B cell (primary cell): ENCODE data around the gene TRDN. TPM values are rescaled to one million over a fixed set of nuclear protein-coding genes. Genes with fewer than 3 reads are reported as not detected.

Source experiments
- ATAC-seq: fragments of 200-7000 bp; cut with Tn5 transposase; one replicate; pipeline ENCODE4 v1.10.0; 2021; ENCODE audit warnings: low read depth, mild to moderate bottlenecking, moderate number of reproducible peaks, moderate library complexity
- CTCF ChIA-PET: fragments of 350-600 bp; sonication (Branson Sonifier 250); formaldehyde crosslinking; loops from one replicate; lab custom pipeline; 2021; ENCODE audit warnings: antibody characterized with exemption, inconsistent platforms; lab: Charles Lee
- POLR2A ChIA-PET: fragments of 350-600 bp; sonication (Branson Sonifier 250); formaldehyde crosslinking; loops from one replicate; lab custom pipeline; 2021; ENCODE audit warnings: antibody characterized with exemption; lab: Charles Lee
- DNase-seq: peaks from one replicate; pipeline ENCODE4 v3.0.0; 2013
- H2AFZ ChIP-seq: 2 replicates; pipeline ENCODE4 v1.6.1; 2012; ENCODE audit warnings: mild to moderate bottlenecking, low read depth, low read length; ENCODE audit not compliant: insufficient read depth, poor library complexity, severe bottlenecking
- H3K27ac ChIP-seq, 2 donors: 1 replicate in 1 of 2; 2 replicates in 1 of 2; pipeline ENCODE4 v1.5.1; 2012 to 2013; ENCODE audit warnings: low read length in 2 of 2, mild to moderate bottlenecking in 2 of 2, moderate library complexity in 1 of 2
- H3K27me3 ChIP-seq, 4 experiments: fragments of 200-600 bp in 1 of 4; sonication (generic) in 1 of 4; replicated peaks in 1 of 4; 1 replicate in 2 of 4; 2 replicates in 2 of 4; pipeline versions ENCODE4 v1.6.1 to v1.7.0; 2013 to 2016; ENCODE audit warnings: low read length in 3 of 4, mild to moderate bottlenecking in 2 of 4, mixed read lengths in 1 of 4, moderate library complexity in 1 of 4; ENCODE audit not compliant: insufficient read depth in 4 of 4, control insufficient read depth in 3 of 4; ENCODE audit errors: control extremely low read depth in 1 of 4
- H3K36me3 ChIP-seq, 2 experiments: replicated peaks in 1 of 2; 1 replicate in 1 of 2; 2 replicates in 1 of 2; pipeline versions ENCODE4 v1.6.1 to v1.7.1; 2013; ENCODE audit warnings: low read length in 1 of 2; ENCODE audit not compliant: insufficient read depth in 2 of 2, control insufficient read depth in 1 of 2; ENCODE audit errors: control extremely low read depth in 1 of 2, extremely low read depth in 1 of 2
- H3K4me1 ChIP-seq, 2 donors: fragments of 200-600 bp in 1 of 2; sonication (generic) in 1 of 2; 1 replicate in 1 of 2; 2 replicates in 1 of 2; pipeline versions ENCODE4 v1.5.1 to v1.6.1; 2013 to 2017; ENCODE audit warnings: low read length in 2 of 2; ENCODE audit not compliant: control insufficient read depth in 2 of 2, insufficient read depth in 2 of 2
- H3K4me2 ChIP-seq: replicated peaks from 2 replicates; pipeline ENCODE3; 2012; ENCODE audit warnings: mild to moderate bottlenecking, low read depth, low read length; ENCODE audit not compliant: poor library complexity, severe bottlenecking
- H3K4me3 ChIP-seq, 5 experiments: fragments of 200-600 bp in 1 of 5; sonication (generic) in 1 of 5; 1 replicate in 3 of 5; 2 replicates in 2 of 5; pipeline versions ENCODE4 v1.5.1 to v1.7.0; 2011 to 2016; ENCODE audit warnings: low read length in 4 of 5, mild to moderate bottlenecking in 4 of 5, low read depth in 2 of 5, control low read depth in 1 of 5, moderate library complexity in 1 of 5; ENCODE audit not compliant: insufficient read depth in 1 of 5; ENCODE audit errors: control extremely low read depth in 1 of 5, extremely low read depth in 1 of 5
- H3K79me2 ChIP-seq: fragments of 200-600 bp; sonication (generic); one replicate; pipeline ENCODE4 v1.6.0; 2016; ENCODE audit warnings: low read length; ENCODE audit not compliant: control insufficient read depth, insufficient read depth
- H3K9ac ChIP-seq: fragments of 200-600 bp; sonication (generic); 2 replicates; pipeline ENCODE4 v1.6.1; 2017; ENCODE audit warnings: mild to moderate bottlenecking, low read length, moderate library complexity
- H3K9me3 ChIP-seq, 3 donors: one replicate each; pipeline versions ENCODE4 v1.6.1 to v1.7.1; 2013; ENCODE audit warnings: low read length in 2 of 3; ENCODE audit not compliant: control insufficient read depth in 2 of 3, insufficient read depth in 1 of 3; ENCODE audit errors: control extremely low read depth in 1 of 3
- H4K20me1 ChIP-seq: 2 replicates; pipeline ENCODE4 v1.6.0; 2012; ENCODE audit warnings: mild to moderate bottlenecking, low read length; ENCODE audit not compliant: insufficient read depth, control insufficient read depth, poor library complexity, severe bottlenecking
- H3K27ac Mint-ChIP-seq: one replicate; pipeline ENCODE4 v1.8.0; 2021; ENCODE audit warnings: mixed read lengths
- H3K27me3 Mint-ChIP-seq: one replicate; pipeline ENCODE4 v1.8.0; 2021; ENCODE audit warnings: mixed read lengths
- H3K4me1 Mint-ChIP-seq: one replicate; pipeline ENCODE4 v1.8.0; 2021; ENCODE audit warnings: mixed read lengths
- H3K4me3 Mint-ChIP-seq: one replicate; pipeline ENCODE4 v1.8.0; 2021; ENCODE audit warnings: mixed read lengths
- H3K9me3 Mint-ChIP-seq: one replicate; pipeline ENCODE4 v1.8.0; 2022; ENCODE audit warnings: mixed read lengths; ENCODE audit not compliant: insufficient read depth
- CTCF ChIP-seq: fragments of 200-600 bp; IDR thresholded peaks from one replicate; pipeline ENCODE4 v1.8.0; 2022; ENCODE audit warnings: antibody characterized with exemption, mild to moderate bottlenecking
- EZH2 ChIP-seq: IDR thresholded peaks from 2 replicates; pipeline ENCODE4 v1.6.1; 2012; ENCODE audit warnings: borderline replicate concordance, low read depth, mild to moderate bottlenecking, moderate library complexity, low read length; ENCODE audit not compliant: insufficient read depth, poor library complexity, severe bottlenecking
- WGBS: methylation state at CpG from one replicate; pipeline ENCODE4 v1.1.5; 2013; ENCODE audit warnings: missing lambda C conversion rate; ENCODE audit not compliant: insufficient coverage; 5-methylcytosine and 5-hydroxymethylcytosine counted together
- intact Hi-C: fragments of 100-400 bp; cut with micrococcal nuclease; formaldehyde crosslinking; loops from one replicate; pipeline ENCODE4 v1.10.0; 2022
- polyA plus RNA-seq: library from polyadenylated mRNA; depleted of rRNA; stranded (reverse); fragments of >200 nt; gene quantifications from 2 replicates; pipeline ENCODE4 v1.2.3, GENCODE V29; 2012
- total RNA-seq, 2 donors: library from RNA; stranded (reverse); fragments of 120-200 nt in 1 of 2; gene quantifications; 1 replicate in 1 of 2; 2 replicates in 1 of 2; pipeline versions ENCODE4 v1.2.3 to v1.2.4, GENCODE V29; 2013 to 2022

Gene TRDN
- total and polyA plus RNA-seq, 2 donors (not counting 1 experiment from before 2014, with no cell fraction given): not detected

DNA sequence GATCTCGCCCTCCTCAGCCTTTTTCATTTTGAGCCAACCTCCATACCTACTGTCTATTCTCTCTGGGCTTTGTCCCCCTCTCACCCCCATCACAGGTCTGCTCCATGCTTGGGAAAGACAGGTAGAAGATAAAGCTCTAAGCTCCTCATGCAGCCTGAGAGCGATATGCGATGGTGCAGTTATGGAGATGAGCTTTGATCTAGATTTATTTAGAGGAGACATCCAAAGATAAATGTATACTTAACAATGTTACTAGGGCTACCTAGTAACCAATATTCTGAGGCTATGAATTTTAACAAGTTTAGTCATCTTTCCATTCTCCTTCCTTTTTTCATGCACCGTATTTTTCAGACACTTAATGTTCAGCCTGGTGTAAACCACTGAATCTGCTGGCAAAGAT lies 95.3 kb downstream of the TRDN start:
- Histone ChIP-seq H3K36me3 (no peaks in the 10 kb centered on the region), H3K9me3 (no peaks in the 10 kb centered on the region), H3K27me3 (no peaks in the 10 kb centered on the region), H3K4me2 (no peak overlapping the region), H2AFZ (no peak overlapping the region), H4K20me1 (no peaks in the 10 kb centered on the region), H3K4me1 (no peaks in the 10 kb centered on the region), H3K27ac (no peak overlapping the region), H3K4me3 (no peak overlapping the region), H3K79me2 (no peaks in the 10 kb centered on the region), H3K9ac (no peak overlapping the region)
- no peak for ATAC-seq
- Mint-ChIP-seq H3K27me3 (no peaks in the 10 kb centered on the region), H3K4me1 (no peaks in the 10 kb centered on the region), H3K4me3 (no peak overlapping the region), H3K27ac (no peak overlapping the region), H3K9me3 (no peaks in the 10 kb centered on the region)
- no peak for DNase-seq
- POLR2A ChIA-PET: no interaction called here
- TF ChIP-seq EZH2 (no peak), CTCF (no peak)
- CTCF ChIA-PET: no interaction called here
- 71% methylated on average over 1 of the region's 4 CpGs for WGBS
- intact Hi-C loops: no loop called here

GRCh38 chr6:123533862-123534648 lies 102.7 kb downstream of the TRDN start:
- no CpG with 5 or more reads among the region's 2 CpGs for WGBS
- H2AFZ ChIP-seq: no peak overlapping the region
- no peaks in the 10 kb centered on the region for H3K4me1 ChIP-seq
- no peaks in the 10 kb centered on the region for H3K27me3 ChIP-seq
- ATAC-seq (no peak), DNase-seq (no peak)
- Mint-ChIP-seq H3K4me3 (no peak overlapping the region), H3K27ac (no peak overlapping the region), H3K9me3 (no peaks in the 10 kb centered on the region), H3K4me1 (no peaks in the 10 kb centered on the region), H3K27me3 (no peaks in the 10 kb centered on the region)
- no peak for TF ChIP-seq EZH2
- no peak for TF ChIP-seq CTCF
- no peak overlapping the region for H3K9ac ChIP-seq
- no peak overlapping the region for H3K4me2 ChIP-seq
- H3K4me3 ChIP-seq: no peak overlapping the region
- no peaks in the 10 kb centered on the region for H3K79me2 ChIP-seq
- no peak overlapping the region for H3K27ac ChIP-seq
- no peaks in the 10 kb centered on the region for H3K36me3 ChIP-seq
- intact Hi-C loops: no loop called here
- POLR2A ChIA-PET: no interaction called here
- CTCF ChIA-PET: interaction anchor here (0.6 kb wide), 1 partner anchor 118 kb away, joined by 3 read pairs; no protein-coding TSS in a partner anchor
- no peaks in the 10 kb centered on the region for H4K20me1 ChIP-seq
- no peaks in the 10 kb centered on the region for H3K9me3 ChIP-seq
